ENCODE measurements around the gene BTK. TPM values are rescaled to one million over a fixed set of nuclear protein-coding genes. Genes with fewer than 3 reads are reported as not detected.

The BTK gene
- total RNA-seq, 2 experiments from 2014 or later, result 0.21 to 0.58 TPM

Other genes with a start within 250 kb of the BTK start
- under 1 TPM; 0.58 to 0.69 TPM for gene DRP2, start 166.4 kb downstream of the BTK start, total RNA-seq
- gene TAF7L, start 94.9 kb downstream of the BTK start, total RNA-seq, result not detected
- gene TIMM8A, start 37.4 kb downstream of the BTK start, total RNA-seq, result 10 to 100 TPM; 21.9 to 23.1 TPM
- gene RPL36A, start 4.8 kb upstream of the BTK start, total RNA-seq, result 100 to 1,000 TPM; 364 to 420 TPM
- 10 to 100 TPM; 40.4 to 43.6 TPM for gene GLA, start 21.7 kb upstream of the BTK start, total RNA-seq
- gene HNRNPH2, start 22.0 kb upstream of the BTK start, total RNA-seq, result 10 to 100 TPM; 32.5 to 33.8 TPM
- gene ARMCX4, start 99.3 kb upstream of the BTK start, total RNA-seq, result 1 to 10 TPM; 5.4 to 6.3 TPM
- gene ARMCX1, start 164.4 kb upstream of the BTK start, total RNA-seq, result 1 to 10 TPM; 1.4 to 1.6 TPM
- gene ARMCX6, start 231.8 kb upstream of the BTK start, total RNA-seq, result 10 to 100 TPM; 45.2 to 47.3 TPM
- 10 to 100 TPM; 46.8 to 48.2 TPM for gene ARMCX3, start 237.0 kb upstream of the BTK start, total RNA-seq